C1 segment of cervical spinal cord (tissue), 14 donors: ENCODE measurements around the gene P3H3.

Experiments used
- DNase-seq, 14 donors: peaks; one replicate each; lab custom pipeline; 2025; lab: John Stamatoyannopoulos, UW

Gene P3H3

GRCh38 chr12:6826125-6826733 lies 2.0 kb upstream of the P3H3 start:
- no peak for DNase-seq

DNA sequence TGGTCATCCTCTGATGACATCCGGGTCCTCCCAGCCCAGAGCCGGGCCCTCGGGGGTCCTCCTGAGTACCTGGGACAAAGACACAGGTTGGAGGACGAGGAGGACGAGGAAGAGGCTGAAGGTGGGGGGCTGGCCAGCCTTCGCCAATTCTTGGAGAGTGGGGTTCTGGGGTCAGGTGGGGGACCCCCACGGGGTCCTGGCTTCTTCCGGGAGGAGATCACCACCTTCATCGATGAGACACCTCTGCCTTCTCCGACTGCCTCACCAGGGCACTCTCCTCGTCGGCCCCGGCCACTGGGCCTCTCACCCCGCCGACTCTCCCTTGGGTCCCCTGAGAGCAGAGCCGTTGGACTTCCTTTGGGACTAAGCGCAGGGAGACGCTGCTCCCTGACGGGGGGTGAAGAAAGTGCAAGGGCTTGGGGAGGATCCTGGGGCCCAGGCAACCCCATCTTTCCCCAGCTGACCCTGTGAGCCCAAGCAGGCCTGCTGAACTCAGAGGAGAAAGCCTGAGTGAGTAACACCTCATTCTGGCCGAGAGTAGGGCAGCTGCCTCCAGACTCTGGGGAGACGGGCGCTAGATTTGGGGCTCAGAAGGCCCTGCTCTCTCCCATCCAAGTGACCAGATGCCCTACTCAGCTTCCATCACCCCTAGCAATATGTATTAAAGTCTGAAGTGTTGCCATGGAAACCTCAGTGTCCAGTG lies 1.3 kb upstream of the P3H3 start:
- DNase-seq: no peak

- DNase-seq: peak in 9 of 14 donors; percentile 15 to 91 (median 35)
These were observed 733 bp upstream of the P3H3 start for GRCh38 chr12:6827437-6827911.

GRCh38 chr12:6828781-6829535 lies 751 bp downstream of the P3H3 start:
- peak in 1 of 14 donors; percentile 74 for DNase-seq

GRCh38 chr12:6829536-6830220 lies 1.5 kb downstream of the P3H3 start:
- peak in 1 of 14 donors; percentile 11 for DNase-seq

DNA sequence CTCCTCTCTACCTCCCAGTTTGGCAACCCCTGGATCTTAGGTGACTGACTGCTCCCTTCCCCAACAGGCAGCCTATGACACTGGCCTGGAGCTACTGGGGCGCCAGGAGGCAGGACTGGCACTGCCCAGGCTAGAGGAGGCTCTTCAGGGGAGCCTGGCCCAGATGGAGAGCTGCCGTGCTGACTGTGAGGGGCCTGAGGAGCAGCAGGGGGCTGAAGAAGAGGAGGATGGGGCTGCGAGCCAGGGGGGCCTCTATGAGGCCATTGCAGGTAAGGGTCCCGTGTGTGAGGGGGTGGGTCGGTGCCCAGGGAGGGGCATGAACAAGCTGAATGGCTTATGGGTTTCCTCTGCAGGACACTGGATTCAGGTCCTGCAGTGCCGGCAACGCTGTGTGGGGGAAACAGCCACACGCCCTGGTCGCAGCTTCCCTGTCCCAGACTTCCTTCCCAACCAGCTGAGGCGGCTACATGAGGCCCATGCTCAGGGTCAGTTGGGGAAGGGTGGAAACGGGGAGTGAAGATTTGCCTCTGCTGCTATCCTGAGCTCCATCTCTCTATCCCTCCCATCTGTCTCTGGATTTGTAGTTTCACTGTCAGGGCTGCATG lies 2.2 kb downstream of the P3H3 start:
- no peak for DNase-seq

DNA sequence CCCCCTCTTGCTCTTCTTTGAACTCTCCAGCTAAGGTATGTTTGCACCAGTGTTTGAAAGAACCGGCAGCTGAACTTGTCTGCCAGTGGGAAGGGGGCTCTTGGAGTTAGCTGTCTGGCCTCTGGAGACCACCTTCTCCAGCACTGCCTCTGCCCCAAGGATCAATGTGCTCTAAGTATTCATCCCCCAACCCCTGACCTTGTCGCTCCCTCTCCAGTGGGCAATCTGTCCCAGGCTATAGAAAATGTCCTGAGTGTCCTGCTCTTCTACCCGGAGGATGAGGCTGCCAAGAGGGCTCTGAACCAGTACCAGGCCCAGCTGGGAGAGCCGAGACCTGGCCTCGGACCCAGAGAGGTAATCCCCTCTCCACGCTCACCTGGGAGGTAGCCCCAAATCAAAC lies 2.8 kb downstream of the P3H3 start:
- no peak for DNase-seq

- no peak for DNase-seq
These were observed 3.3 kb downstream of the P3H3 start for GRCh38 chr12:6831450-6831995.

- DNase-seq: no peak
These were observed 3.9 kb downstream of the P3H3 start for GRCh38 chr12:6832125-6832524.

GRCh38 chr12:6833189-6833890 lies 5.1 kb downstream of the P3H3 start:
- no peak for DNase-seq

DNA sequence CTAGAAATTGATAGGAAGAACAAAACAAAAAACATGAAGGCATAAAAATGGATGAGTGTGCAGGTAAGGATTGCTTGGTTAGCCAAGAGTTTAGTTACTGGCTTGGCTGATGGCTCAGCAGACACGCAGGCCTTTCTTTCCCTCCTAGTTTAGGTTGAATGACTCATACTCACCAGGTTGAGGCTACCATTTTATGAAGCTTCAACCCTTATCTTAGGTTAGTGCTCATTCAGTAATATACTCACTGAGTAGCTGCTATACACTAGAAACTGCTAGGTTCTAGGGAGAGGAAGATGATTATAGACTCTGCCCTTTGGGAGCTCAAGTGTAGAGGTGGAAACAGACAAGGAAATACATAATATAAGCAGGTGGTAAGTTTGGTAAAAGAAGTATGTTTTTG lies 6.0 kb downstream of the P3H3 start:
- no peak for DNase-seq

DNA sequence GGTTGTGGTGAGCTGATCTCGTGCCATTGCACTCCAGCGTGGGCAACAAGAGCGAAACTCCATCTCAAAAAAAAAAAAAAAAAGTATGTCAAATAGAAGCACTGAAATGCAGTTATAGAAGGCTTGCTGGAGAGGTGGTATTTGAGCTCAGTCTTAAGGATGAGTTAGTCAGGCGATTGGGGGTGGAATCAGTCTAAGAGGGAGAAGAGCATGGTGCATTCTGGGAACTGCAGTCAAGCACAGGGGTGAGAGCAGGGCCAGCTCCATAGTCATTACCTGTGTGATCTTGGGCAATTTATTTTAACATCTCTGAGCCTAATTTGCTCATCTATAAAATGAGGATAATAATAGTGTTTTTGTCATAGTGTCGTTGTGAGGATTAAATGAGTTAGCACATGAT lies 6.7 kb downstream of the P3H3 start:
- DNase-seq: no peak

GRCh38 chr12:6836851-6837250 lies 8.6 kb downstream of the P3H3 start:
- DNase-seq: no peak

- DNase-seq: no peak
These were observed 9.3 kb downstream of the P3H3 start for GRCh38 chr12:6837370-6838060.

DNA sequence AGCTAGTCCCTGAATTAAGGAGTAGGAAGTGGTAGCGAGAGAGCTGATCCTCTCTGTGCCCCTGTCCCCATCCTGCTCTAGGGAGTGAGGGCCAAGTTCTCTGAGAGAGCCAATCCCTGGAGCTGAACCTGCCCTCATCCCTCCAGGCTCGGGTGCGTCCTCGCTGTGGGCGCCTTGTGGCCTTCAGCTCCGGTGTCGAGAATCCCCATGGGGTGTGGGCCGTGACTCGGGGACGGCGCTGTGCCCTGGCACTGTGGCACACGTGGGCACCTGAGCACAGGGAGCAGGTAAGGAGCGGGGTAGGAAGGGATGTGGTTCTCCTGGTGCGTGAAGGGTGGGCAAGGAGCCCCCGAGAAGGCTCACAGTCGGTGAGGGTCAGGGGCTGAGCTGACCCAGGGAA lies 10.6 kb downstream of the P3H3 start:
- no peak for DNase-seq

DNA sequence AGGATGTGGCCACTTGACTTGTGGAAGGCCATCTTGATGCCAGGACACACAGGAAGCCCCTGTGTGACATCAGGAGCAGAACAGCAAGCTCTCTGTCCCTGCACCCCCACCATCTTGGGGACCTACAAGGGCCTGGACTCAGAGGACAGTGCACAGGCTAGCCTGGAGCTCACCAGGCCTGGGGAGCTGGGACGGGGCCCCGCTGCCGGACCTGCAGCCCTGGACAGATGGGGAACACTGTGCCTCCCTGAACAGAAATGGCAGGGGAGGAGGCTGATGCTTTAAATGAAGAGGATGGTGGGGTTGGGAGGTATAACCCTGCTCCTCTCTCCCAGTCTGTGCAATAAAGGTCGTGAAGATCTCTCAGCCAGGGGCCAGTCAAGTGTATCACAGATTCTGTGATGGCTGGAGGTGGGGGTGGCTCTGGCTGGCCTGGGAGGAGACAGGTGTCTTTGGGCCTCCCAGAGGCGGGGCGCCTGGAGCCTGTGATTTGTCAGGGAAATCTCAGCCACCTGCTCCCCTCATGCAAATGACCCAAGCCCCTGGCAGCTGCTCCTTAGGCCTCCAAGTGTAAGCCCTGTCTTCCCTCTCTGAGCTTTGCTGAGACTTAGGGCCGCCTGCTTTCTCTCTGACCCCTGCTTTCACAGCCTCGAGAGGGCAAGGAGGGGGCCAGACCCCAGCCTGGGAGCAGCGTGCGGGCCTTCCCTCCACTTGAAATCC lies 11.4 kb downstream of the P3H3 start:
- peak in 1 of 14 donors; percentile 64 for DNase-seq

GRCh38 chr12:6840330-6840729 lies 12.1 kb downstream of the P3H3 start:
- DNase-seq: no peak

GRCh38 chr12:6840761-6841515 lies 12.7 kb downstream of the P3H3 start, which contains the start of gene GNB3:
Gene GNB3, plus strand, starts transcription at chr12:6840925. Its CDS starts 363 bp downstream, at chr12:6841288.
- DNase-seq: no peak

DNA sequence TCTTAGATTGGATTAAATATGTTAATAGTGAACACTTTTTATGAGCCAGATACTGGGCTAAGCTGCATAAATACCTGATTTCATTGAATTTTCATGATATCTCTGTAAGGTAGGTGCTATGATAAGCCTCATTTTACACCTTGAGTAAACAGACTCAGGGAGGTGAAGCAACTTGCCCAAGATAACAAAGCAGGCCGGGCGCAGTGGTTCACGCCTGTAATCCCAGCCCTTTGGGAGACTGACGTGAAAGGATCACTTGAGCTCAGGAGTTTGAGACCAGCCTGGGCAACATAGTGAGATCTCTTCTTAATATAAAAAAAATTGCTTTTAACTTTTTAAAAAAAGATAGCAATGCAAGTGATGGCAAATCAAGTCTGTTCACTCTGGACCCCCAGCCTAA lies 13.9 kb downstream of the P3H3 start:
- no peak for DNase-seq
